ENCODE data around the gene AFDN. TPM values are rescaled to one million over a fixed set of nuclear protein-coding genes. Genes with fewer than 3 reads are reported as not detected.

The AFDN gene
- total and polyA plus RNA-seq, 2 experiments from 2014 or later, result 66.9 to 200 TPM

DNA sequence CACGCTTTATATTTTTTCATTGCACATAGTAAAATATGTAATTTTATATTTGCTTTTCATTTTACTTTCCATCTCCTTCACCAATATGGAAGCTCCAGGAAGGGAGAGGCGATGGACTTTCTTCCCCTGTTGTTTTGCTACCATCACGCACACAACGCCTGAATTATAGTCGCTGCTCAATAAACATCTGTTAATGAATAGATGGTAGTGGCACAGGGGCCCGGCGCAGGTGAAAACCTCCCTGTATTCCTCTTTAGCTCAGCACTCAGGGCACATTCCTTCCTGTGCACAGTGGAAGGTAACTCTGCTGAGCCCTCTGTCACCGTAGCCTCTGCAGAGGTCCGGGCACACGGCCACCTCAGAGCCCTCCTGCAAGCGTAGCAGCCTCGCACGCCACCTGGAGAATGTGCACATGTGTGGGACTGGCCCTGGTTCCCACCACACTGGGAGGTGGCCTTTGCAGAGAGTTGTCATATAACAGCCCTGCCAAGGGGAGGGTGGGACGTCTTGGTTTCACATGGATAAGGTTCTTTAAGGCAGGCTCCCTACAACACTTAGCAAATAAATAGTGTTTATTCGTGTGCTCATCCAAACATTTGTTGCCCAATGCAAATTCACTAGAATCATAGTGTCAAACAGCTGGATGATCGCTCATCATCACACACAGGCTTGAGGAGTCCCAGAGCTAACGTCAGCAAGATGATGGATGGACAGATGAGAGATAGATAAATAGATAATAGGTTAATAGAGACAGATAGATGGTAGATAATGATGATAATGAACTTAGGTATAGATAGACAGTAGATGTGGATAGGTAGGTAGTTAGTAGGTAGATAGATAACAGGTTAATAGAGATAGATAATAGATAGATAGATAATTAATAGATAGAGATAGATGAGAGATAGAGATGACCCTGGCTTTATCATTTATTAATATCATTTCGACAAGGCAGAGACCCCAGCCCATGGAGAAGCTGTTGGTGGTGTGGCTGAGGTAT is 32.3 kb upstream of the AFDN start:
- no peak overlapping the region for H2AFZ ChIP-seq
- Mint-ChIP-seq H3K27me3 (ENCODE audit: insufficient read depth, low read depth, poor library complexity) (peaks cover 4% of the 10 kb centered on the region), H3K4me3 (no peak overlapping the region), H3K9me3 (no peaks in the 10 kb centered on the region), H3K27ac (no peak overlapping the region), H3K36me3 (ENCODE audit: low read depth) (no peaks in the 10 kb centered on the region), H3K4me1 (peaks cover 25% of the 10 kb centered on the region)
- ATAC-seq (no peak), DNase-seq (ENCODE audit: low spot score) (no peak)
- no peaks in the 10 kb centered on the region for H3K27me3 ChIP-seq (ENCODE audit: insufficient read depth)
- no peaks in the 10 kb centered on the region for H3K36me3 ChIP-seq (ENCODE audit: insufficient read depth)
- H3K4me1 ChIP-seq (ENCODE audit: insufficient read depth), result peaks cover 11% of the 10 kb centered on the region
- H4K20me1 ChIP-seq (replicated peaks; ENCODE audit: insufficient read depth), result no peaks in the 10 kb centered on the region
- H3K27ac ChIP-seq (ENCODE audit: low read depth), result no peak overlapping the region
- H3K4me2 ChIP-seq, result no peak overlapping the region
- no peaks in the 10 kb centered on the region for H3F3A ChIP-seq (replicated peaks; ENCODE audit: low read depth)
- H3K9me2 ChIP-seq (ENCODE audit: insufficient read depth), result no peaks in the 10 kb centered on the region
- TF ChIP-seq NANOG (IDR thresholded peaks at IDR 0.05; ENCODE audit: borderline replicate concordance) (no peak), CREB1 (CRISPR knock-in tag; IDR thresholded peaks at IDR 0.05; ENCODE audit: low read depth) (no peak), ZNF114 (CRISPR knock-in tag; IDR thresholded peaks at IDR 0.05) (no peak), POLR2AphosphoS5 (IDR thresholded peaks at IDR 0.05; ENCODE audit: low read depth) (no peak)
- TF ChIP-seq, protein P1, sequence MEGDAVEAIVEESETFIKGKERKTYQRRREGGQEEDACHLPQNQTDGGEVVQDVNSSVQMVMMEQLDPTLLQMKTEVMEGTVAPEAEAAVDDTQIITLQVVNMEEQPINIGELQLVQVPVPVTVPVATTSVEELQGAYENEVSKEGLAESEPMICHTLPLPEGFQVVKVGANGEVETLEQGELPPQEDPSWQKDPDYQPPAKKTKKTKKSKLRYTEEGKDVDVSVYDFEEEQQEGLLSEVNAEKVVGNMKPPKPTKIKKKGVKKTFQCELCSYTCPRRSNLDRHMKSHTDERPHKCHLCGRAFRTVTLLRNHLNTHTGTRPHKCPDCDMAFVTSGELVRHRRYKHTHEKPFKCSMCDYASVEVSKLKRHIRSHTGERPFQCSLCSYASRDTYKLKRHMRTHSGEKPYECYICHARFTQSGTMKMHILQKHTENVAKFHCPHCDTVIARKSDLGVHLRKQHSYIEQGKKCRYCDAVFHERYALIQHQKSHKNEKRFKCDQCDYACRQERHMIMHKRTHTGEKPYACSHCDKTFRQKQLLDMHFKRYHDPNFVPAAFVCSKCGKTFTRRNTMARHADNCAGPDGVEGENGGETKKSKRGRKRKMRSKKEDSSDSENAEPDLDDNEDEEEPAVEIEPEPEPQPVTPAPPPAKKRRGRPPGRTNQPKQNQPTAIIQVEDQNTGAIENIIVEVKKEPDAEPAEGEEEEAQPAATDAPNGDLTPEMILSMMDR (conservative IDR thresholded peaks at IDR 0.05; ENCODE audit: low read depth in 2 of 2), result no peak
- no peaks in the 10 kb centered on the region for H3K79me2 ChIP-seq (replicated peaks; ENCODE audit: insufficient read depth)
- H3K4me3 ChIP-seq, result no peak overlapping the region

DNA sequence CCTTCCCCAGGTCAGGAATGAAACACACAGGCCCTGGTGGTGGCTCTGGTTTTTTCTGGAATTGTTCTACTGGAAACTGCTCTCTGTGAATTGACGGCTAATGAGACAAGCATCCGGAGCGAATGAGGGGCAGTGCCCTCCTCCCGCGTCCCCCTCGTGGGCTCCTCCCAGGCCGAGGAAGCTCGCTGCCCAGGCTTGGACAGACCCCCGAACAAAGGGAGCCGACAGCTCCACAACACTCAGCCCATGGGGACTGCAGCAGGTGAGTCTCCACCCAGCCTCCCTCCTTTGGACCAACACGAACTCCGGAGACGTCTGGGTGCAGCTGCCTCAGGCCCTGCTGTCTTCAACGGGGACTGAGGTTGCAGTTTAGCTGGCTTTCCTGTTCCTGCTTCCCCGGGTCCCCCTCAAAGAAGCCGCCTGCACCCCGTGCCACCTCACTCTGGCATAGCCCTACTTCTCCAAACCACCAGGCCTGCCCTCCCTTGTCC is 31.3 kb upstream of the AFDN start:
- Histone ChIP-seq H3K4me3 (no peak overlapping the region), H3K27ac (ENCODE audit: low read depth) (no peak overlapping the region), H3K27me3 (ENCODE audit: insufficient read depth) (no peaks in the 10 kb centered on the region), H3K4me1 (ENCODE audit: insufficient read depth) (peaks cover 18% of the 10 kb centered on the region), H4K20me1 (replicated peaks; ENCODE audit: insufficient read depth) (no peaks in the 10 kb centered on the region), H3K4me2 (no peak overlapping the region), H3K36me3 (ENCODE audit: insufficient read depth) (no peaks in the 10 kb centered on the region), H3K79me2 (replicated peaks; ENCODE audit: insufficient read depth) (no peaks in the 10 kb centered on the region), H3F3A (replicated peaks; ENCODE audit: low read depth) (no peaks in the 10 kb centered on the region), H2AFZ (peak overlapping the region; percentile 66; the same call in 1 of the 2 replicates), H3K9me2 (ENCODE audit: insufficient read depth) (no peaks in the 10 kb centered on the region)
- no peak overlapping the region for H3K27ac Mint-ChIP-seq
- no peaks in the 10 kb centered on the region for H3K36me3 Mint-ChIP-seq (ENCODE audit: low read depth)
- DNase-seq (ENCODE audit: low spot score) (no peak), ATAC-seq (no peak)
- peaks cover 4% of the 10 kb centered on the region for H3K27me3 Mint-ChIP-seq (ENCODE audit: insufficient read depth, low read depth, poor library complexity)
- H3K9me3 Mint-ChIP-seq, result no peaks in the 10 kb centered on the region
- H3K4me3 Mint-ChIP-seq, result no peak overlapping the region
- peaks cover 32% of the 10 kb centered on the region for H3K4me1 Mint-ChIP-seq
- TF ChIP-seq ZNF114 (CRISPR knock-in tag; IDR thresholded peaks at IDR 0.05) (no peak), EZH2 (IDR thresholded peaks at IDR 0.05; ENCODE audit: low read depth, unreplicated experiment) (no peak), POLR2AphosphoS5 (IDR thresholded peaks at IDR 0.05; ENCODE audit: low read depth) (no peak), JUNB (IDR thresholded peaks at IDR 0.05; ENCODE audit: unreplicated experiment) (no peak), EZH2phosphoT487 (IDR thresholded peaks at IDR 0.05; ENCODE audit: unreplicated experiment) (no peak)
- TF ChIP-seq, protein P1 (conservative IDR thresholded peaks at IDR 0.05; ENCODE audit: low read depth in 2 of 2), result no peak
